ENCODE data around the gene PLRG1. TPM values are rescaled to one million over a fixed set of nuclear protein-coding genes. Genes with fewer than 3 reads are reported as not detected.

The PLRG1 gene
- total RNA-seq, 2 experiments from 2014 or later, result 77.5 to 79.5 TPM

DNA sequence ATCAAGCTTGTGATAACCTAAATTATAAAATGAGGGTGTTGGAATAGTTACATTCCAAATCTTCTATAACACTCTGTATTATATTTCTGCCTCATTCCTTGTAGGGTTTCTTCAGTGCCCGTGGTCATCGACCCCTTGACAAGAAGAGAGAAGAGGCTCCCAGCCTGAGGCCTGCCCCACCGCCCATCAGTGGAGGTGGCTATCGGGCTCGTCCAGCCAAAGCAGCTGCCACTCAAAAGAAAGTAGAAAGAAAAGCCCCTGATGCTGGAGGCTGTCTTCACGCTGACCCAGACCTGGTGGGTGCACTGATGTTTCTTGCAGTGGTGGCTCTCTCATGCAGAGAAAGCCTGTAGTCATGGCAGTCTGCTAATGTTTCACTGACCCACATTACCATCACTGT is 15.5 kb upstream of the PLRG1 start:
- Mint-ChIP-seq H3K4me1 (no peaks in the 10 kb centered on the region), H3K36me3 (ENCODE audit: low read depth) (no peaks in the 10 kb centered on the region), H3K27me3 (peaks cover 7% of the 10 kb centered on the region), H3K9me3 (no peaks in the 10 kb centered on the region), H3K4me3 (no peak overlapping the region), H3K27ac (no peak overlapping the region)
- POLR2A ChIA-PET, result no interaction called here
- no peak for DNase-seq
- CTCF ChIA-PET, result no interaction called here

DNA sequence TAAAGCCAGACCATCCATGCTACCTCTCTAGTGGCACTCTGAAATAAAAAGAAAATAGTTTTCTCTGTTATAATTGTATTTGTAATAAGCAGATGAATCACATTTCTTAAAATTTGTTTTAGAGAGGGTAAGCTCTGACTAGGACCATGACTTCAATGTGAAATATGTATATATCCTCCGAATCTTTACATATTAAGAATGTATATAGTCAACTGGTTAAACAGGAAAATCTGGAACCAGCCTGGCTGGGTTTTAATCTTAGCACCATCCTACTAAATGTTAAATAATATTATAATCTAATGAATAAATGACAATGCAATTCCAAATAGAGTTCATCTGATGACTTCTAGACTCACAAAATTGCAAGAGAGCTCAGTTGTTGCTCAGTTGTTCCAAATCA is 14.1 kb upstream of the PLRG1 start:
- Mint-ChIP-seq H3K4me1 (no peaks in the 10 kb centered on the region), H3K9me3 (no peaks in the 10 kb centered on the region), H3K36me3 (ENCODE audit: low read depth) (no peaks in the 10 kb centered on the region), H3K27ac (no peak overlapping the region), H3K4me3 (no peak overlapping the region), H3K27me3 (peaks cover 7% of the 10 kb centered on the region)
- ChIA-PET POLR2A (no interaction called here), CTCF (interaction anchor here (0.8 to 1.7 kb wide), 2 partner anchors 9 to 12 kb away, joined by 3 to 4 read pairs; no protein-coding TSS in a partner anchor)
- no peak for DNase-seq

DNA sequence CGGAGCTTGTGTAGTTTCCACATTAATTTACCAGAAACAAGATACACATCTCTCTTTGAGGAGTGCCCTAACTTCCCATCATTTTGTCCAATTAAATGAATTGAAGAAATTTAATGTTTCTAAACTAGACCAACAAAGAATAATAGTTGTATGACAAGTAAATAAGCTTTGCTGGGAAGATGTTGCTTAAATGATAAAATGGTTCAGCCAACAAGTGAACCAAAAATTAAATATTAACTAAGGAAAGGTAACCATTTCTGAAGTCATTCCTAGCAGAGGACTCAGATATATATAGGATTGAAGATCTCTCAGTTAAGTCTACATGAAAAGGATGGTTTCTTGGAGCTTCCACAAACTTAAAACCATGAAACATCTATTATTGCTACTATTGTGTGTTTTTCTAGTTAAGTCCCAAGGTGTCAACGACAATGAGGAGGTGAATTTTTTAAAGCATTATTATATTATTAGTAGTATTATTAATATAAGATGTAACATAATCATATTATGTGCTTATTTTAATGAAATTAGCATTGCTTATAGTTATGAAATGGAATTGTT is 12.6 kb upstream of the PLRG1 start, which contains the start of gene FGB:
Gene FGB, plus strand, starts transcription at position 315 of the 558 bp plus-strand sequence. Its CDS starts 8 bp downstream, at position 323.
- ChIA-PET POLR2A (no interaction called here), CTCF (interaction anchor here (1.4 to 3.2 kb wide), 3 partner anchors 11 to 63 kb away, joined by 3 to 22 read pairs (median 4); no protein-coding TSS in a partner anchor)
- no peak for DNase-seq
- Mint-ChIP-seq H3K36me3 (ENCODE audit: low read depth) (no peaks in the 10 kb centered on the region), H3K27me3 (peaks cover 7% of the 10 kb centered on the region), H3K9me3 (no peaks in the 10 kb centered on the region), H3K4me1 (no peaks in the 10 kb centered on the region), H3K4me3 (no peak within 1 kb of the TSS), H3K27ac (no peak within 1 kb of the TSS)

DNA sequence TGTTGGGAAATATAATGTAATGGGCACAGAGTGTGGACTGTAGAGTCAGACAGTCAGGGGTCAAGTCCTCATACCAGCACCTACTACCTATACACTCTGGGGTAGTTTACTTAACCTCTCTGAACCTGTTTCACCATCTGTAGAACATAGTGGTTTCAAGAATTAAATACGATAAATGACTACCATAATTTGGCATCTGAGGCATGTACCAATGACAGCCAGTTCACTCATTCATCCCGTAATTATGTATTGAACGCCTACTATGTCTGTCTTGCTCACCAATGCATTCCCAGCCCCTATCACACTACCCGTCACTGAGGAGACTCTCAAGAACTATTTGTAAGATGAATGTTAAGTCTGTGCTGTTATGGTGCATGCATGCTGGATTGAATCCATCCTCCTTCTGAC is 10.6 kb upstream of the PLRG1 start:
- Mint-ChIP-seq H3K4me1 (no peaks in the 10 kb centered on the region), H3K4me3 (no peak overlapping the region), H3K27me3 (peaks cover 7% of the 10 kb centered on the region), H3K36me3 (ENCODE audit: low read depth) (no peaks in the 10 kb centered on the region), H3K9me3 (no peaks in the 10 kb centered on the region), H3K27ac (no peak overlapping the region)
- ChIA-PET POLR2A (no interaction called here), CTCF (interaction anchor here (3.2 kb wide), 2 partner anchors 11 to 58 kb away, joined by 21 to 22 read pairs; partner anchors contain the start of gene PLRG1)
- DNase-seq, result no peak

DNA sequence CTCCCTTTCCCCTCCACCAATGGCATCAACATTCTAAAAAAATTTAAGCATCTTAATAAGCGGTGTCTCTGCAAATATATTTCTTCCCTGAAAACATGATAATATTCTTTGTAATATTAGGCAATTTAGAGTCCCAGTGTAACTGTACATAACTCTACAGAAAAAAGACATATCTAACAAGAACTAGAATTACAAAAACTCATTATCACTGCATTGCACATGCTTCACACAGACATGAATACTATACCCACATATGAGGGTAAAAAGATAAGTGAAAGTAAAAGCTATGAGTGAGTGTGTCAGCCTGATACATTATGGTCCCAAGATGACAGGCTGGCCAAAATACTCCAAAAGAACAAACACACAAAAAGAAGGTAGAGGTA is 10.2 kb upstream of the PLRG1 start:
- no peak for DNase-seq
- no peaks in the 10 kb centered on the region for H3K4me1 Mint-ChIP-seq
- no peaks in the 10 kb centered on the region for H3K9me3 Mint-ChIP-seq
- H3K27ac Mint-ChIP-seq, result no peak overlapping the region
- POLR2A ChIA-PET, result no interaction called here
- CTCF ChIA-PET, result interaction anchor here (2.6 to 3.2 kb wide), 3 partner anchors 11 to 64 kb away, joined by 18 to 22 read pairs (median 21); partner anchors contain the start of gene PLRG1
- H3K27me3 Mint-ChIP-seq, result peaks cover 7% of the 10 kb centered on the region
- no peaks in the 10 kb centered on the region for H3K36me3 Mint-ChIP-seq (ENCODE audit: low read depth)
- no peak overlapping the region for H3K4me3 Mint-ChIP-seq

DNA sequence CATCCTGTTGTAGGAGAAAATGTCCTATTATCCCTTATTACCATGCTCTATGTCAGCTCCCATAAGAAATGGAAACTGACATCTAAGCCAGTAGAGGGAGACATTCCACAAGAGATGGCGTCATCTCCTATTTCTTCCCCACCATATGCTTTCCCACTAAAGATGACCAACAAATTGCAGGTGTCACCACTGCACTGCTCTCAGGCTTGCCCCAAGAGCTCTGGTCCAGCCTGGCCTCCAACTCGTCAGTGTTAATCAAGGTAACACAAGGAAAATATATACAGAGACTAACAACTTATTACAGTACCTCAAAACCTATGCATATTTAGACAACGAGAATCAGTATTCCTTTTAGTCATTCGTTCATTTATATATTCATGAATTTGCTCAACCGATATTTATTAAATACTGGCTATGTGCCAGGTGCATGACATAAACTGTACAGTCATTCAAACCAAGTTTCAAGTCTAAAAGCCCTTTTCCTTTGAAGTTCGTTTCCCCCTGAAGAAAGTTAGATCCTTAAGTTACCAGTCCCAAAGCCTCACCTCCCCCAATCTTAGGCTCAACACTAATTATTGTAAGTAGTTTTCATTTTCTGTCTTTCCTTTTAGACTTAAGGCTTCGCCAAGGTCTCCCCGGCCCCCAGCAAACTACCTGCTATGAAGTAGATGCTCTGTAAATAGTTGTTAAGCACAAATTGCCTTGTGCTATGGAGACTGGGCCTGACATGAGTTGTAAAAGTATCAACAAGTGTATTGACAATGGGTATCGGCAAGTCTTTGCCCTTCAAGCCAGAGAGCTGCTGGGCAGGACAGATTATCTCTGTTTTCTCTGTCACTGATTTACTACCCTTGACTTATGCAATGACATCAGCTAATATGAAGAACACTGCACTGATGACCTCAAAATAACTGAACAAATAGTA is 9.6 kb upstream of the PLRG1 start:
- ChIA-PET CTCF (interaction anchor here (0.7 to 3.2 kb wide), 16 partner anchors 9 to 799 kb away, joined by 3 to 42 read pairs (median 4); partner anchors contain the start of gene PLRG1), POLR2A (interaction anchor here (1.0 to 1.2 kb wide), 2 partner anchors 9 to 57 kb away, joined by 3 to 5 read pairs; partner anchors contain the start of gene PLRG1)
- H3K4me1 Mint-ChIP-seq, result no peaks in the 10 kb centered on the region
- no peak overlapping the region for H3K4me3 Mint-ChIP-seq
- H3K27ac Mint-ChIP-seq, result no peak overlapping the region
- H3K36me3 Mint-ChIP-seq (ENCODE audit: low read depth), result no peaks in the 10 kb centered on the region
- no peak for DNase-seq
- H3K9me3 Mint-ChIP-seq, result no peaks in the 10 kb centered on the region
- peaks cover 7% of the 10 kb centered on the region for H3K27me3 Mint-ChIP-seq

DNA sequence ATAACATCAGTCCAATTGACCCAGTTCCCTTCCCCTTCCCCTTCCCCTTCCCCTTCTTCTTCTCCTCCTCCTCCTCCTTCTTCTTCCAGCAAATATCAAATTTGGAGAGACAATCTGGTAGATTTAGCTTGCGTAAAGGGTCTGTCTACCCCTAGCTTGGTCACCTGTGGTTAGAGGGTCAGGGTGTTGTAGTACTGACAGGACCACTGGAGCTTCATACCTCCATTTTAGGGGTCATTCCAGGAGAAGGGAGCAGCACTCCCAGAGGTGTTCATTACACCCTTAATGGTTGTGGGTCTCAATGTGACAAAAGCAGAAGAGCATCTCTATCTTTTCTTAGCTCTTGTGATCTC is 8.9 kb upstream of the PLRG1 start:
- DNase-seq, result no peak
- H3K9me3 Mint-ChIP-seq, result no peaks in the 10 kb centered on the region
- H3K27me3 Mint-ChIP-seq, result peaks cover 7% of the 10 kb centered on the region
- no peak overlapping the region for H3K27ac Mint-ChIP-seq
- ChIA-PET POLR2A (interaction anchor here (1.0 to 1.5 kb wide), 3 partner anchors 9 to 64 kb away, joined by 3 to 5 read pairs (median 4); partner anchors contain the start of gene PLRG1), CTCF (interaction anchor here (0.7 to 3.2 kb wide), 15 partner anchors 10 to 800 kb away, joined by 3 to 42 read pairs (median 3); partner anchors contain the start of gene PLRG1)
- no peaks in the 10 kb centered on the region for H3K4me1 Mint-ChIP-seq
- H3K36me3 Mint-ChIP-seq (ENCODE audit: low read depth), result no peaks in the 10 kb centered on the region
- H3K4me3 Mint-ChIP-seq, result no peak overlapping the region

DNA sequence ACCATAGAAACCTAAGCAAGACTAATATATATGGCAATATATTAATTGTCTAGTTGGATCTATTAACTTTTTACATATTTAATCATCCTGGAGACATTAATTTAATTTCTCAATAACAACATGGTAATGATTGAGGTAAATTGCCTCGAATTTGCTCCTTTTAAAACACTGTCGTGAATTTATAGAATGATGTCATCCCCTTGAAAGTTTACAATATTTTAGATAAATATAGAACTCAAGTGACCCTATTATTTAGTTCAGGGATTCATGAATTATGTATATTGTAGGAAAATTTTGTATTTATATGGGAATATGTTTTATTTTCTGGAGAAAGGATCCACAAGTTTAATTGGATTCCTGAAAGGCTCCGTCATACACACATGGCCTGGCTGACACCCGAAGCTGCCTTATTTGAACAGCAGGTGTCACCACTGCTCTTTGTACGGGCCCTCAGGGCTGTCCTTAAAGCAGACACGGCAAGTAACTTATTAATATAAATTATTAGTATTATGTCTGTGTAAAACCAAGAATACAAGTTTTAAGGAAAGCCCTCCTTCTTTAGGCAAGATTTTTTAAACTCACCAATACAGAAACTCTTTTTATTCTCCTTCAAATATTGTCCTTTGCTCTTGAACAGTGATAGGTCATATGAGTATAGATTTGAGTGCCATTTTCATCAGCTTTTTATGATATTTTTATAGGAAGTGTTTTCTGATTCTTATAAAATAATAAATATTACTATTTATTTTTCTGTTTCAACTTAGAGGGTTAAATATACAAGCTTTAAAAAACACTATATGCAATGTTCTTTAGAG is 1.9 kb upstream of the PLRG1 start:
- Mint-ChIP-seq H3K27ac (no peak overlapping the region), H3K27me3 (no peaks in the 10 kb centered on the region), H3K36me3 (ENCODE audit: low read depth) (peaks cover 10% of the 10 kb centered on the region), H3K4me3 (no peak overlapping the region), H3K9me3 (no peaks in the 10 kb centered on the region), H3K4me1 (peaks cover 27% of the 10 kb centered on the region)
- POLR2A ChIA-PET, result no interaction called here
- CTCF ChIA-PET, result interaction anchor here (0.6 to 6.7 kb wide), 13 partner anchors 11 to 827 kb away, joined by 3 to 107 read pairs (median 3); partner anchors contain the start of genes FGB and MAP9
- peak; percentile 76 for DNase-seq

DNA sequence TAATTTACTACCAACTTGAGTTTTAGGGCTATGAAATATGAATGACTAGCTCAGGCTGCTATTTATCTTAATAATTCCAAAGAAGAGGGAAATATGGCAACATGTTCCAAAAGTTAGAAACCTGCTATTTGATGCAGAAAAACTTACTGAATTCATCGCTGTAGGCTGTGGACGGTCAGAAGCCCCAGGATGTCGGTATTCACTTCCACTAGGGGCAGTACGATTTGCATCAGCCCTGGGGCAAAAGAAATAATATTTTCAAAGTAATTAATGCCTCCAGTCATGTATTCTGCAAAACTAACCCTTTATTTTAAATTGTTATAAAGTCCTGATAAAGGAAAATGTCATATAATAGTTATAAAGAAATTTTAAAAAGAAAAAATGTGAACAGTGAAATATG is 4.5 kb downstream of the PLRG1 start:
- no peak for DNase-seq
- Mint-ChIP-seq H3K27me3 (no peaks in the 10 kb centered on the region), H3K4me1 (peaks cover 19% of the 10 kb centered on the region), H3K9me3 (no peaks in the 10 kb centered on the region), H3K4me3 (no peak overlapping the region), H3K36me3 (ENCODE audit: low read depth) (peaks cover 47% of the 10 kb centered on the region), H3K27ac (no peak overlapping the region)
- ChIA-PET POLR2A (no interaction called here), CTCF (no interaction called here)

DNA sequence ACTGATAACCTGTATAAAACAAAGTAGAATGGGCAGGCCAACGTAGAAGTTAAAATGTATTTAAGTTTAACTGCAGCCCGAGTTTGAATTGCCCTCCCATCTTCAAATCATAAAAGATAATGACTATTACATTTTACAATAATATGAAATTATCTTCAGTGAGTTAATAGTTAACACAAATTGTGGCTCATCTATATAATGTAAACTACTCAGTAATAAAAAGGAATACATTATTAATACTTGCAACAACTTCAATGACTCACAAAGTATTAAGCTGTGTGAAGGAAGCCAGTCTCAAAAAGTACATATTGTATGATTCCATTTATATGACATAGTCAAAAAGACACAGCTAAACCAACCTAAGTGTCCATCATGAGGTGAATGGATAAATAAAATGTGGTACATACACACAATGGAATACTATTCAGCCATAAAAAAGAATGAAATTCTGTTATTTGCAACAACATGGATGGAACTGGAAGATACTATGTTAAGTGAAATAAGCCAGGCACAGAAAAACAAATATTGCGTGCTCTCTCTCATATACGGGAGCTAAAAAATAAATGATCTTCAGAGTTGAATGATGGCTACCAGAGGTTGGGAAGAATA is 7.8 kb downstream of the PLRG1 start:
- Mint-ChIP-seq H3K4me3 (no peak overlapping the region), H3K9me3 (no peaks in the 10 kb centered on the region), H3K27me3 (no peaks in the 10 kb centered on the region), H3K36me3 (ENCODE audit: low read depth) (peaks cover 59% of the 10 kb centered on the region), H3K4me1 (no peaks in the 10 kb centered on the region), H3K27ac (no peak overlapping the region)
- CTCF ChIA-PET, result no interaction called here
- POLR2A ChIA-PET, result no interaction called here
- DNase-seq, result no peak

DNA sequence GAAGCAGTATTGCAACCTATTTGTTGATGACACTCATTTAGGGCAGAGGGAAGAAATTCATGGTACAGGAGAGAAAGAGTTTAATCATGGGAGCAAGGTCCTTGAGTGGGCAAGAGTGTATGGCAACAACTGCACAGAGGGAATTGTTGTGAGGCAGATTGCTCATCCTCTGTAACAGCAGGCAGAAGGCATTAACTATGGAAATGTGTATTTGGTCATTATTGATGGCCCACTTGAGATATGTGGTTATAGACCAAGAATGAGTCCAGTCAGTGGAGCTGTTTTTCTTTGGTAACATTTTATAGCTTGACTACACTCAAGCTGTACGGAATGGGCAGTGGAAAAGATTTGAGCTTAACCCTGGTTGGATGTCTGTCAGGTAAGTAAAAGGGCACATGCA is 15.9 kb downstream of the PLRG1 start:
- Mint-ChIP-seq H3K27ac (no peak overlapping the region), H3K9me3 (no peaks in the 10 kb centered on the region), H3K36me3 (ENCODE audit: low read depth) (peaks cover 20% of the 10 kb centered on the region), H3K4me3 (no peak overlapping the region), H3K27me3 (no peaks in the 10 kb centered on the region), H3K4me1 (no peaks in the 10 kb centered on the region)
- CTCF ChIA-PET, result interaction anchor here (1.5 kb wide), 1 partner anchor 28 kb away, joined by 4 read pairs; no protein-coding TSS in a partner anchor
- DNase-seq, result no peak
- POLR2A ChIA-PET, result interaction anchor here (1.0 kb wide), 1 partner anchor 16 kb away, joined by 4 read pairs; the partner anchor contains the start of gene PLRG1

DNA sequence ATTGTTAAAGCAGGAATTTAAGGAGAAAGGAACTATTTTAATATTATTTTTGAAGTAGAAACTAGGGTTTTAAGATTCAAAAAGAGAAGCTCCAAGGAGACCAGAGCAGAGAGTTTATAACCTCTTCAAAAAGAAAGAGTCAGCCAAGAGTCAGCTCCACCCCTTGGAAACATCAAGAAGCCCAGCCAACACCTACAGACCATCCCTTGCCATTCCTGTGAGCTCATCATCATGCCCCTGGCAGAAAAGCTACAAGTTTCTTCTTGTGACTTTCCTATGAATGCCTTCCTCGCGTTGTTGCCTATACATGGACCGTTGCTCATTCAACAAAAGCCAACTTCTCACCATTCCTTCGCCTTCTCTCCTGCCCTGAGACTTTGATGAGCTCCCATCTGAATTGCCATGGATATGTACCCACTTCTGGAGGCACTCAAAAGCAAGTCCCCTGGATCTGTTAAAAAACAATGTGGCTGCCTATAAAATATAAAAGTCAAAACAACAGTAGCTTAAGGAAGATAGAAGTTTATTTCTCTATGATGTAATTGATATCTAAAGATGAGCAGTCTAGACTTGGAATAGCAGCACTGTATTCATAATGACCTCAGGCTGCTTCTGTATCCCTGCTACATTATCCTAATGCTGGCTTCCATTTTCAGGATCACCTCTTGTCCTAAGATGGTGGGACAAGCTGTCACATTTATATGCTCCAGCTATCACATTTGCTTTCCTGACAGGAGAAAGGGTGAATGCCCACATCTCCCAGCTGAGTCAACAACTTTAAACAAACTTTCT is 20.3 kb downstream of the PLRG1 start:
- H3K4me1 Mint-ChIP-seq, result peaks cover 3% of the 10 kb centered on the region
- CTCF ChIA-PET, result interaction anchor here (1.5 kb wide), 1 partner anchor 20 kb away, joined by 6 read pairs; the partner anchor contains the start of gene PLRG1
- H3K4me3 Mint-ChIP-seq, result no peak overlapping the region
- H3K27me3 Mint-ChIP-seq, result peaks cover 17% of the 10 kb centered on the region
- H3K36me3 Mint-ChIP-seq (ENCODE audit: low read depth), result peaks cover 5% of the 10 kb centered on the region
- no peak overlapping the region for H3K27ac Mint-ChIP-seq
- no peaks in the 10 kb centered on the region for H3K9me3 Mint-ChIP-seq
- DNase-seq, result no peak
- POLR2A ChIA-PET, result no interaction called here
